A549 (cell line): ENCODE results near the gene UQCC2. TPM values are rescaled to one million over a fixed set of nuclear protein-coding genes. Genes with fewer than 3 reads are reported as not detected.

Experiments used
- ATAC-seq, 2 experiments: fragments of 200-7000 bp in 1 of 2; fragments of >200 bp in 1 of 2; cut with Nextera tagmentation in 1 of 2; cut with Tn5 transposase in 1 of 2; 3 replicates each; pipeline versions ENCODE4 v1.8.0 to v1.9.1; 2018 to 2020; ENCODE audit warnings: mild to moderate bottlenecking in 1 of 2, moderate library complexity in 1 of 2
- CTCF ChIA-PET: fragments of 300-600 bp; sonication (Branson Sonifier 250); formaldehyde crosslinking; extraction: SDS; loops from one replicate; lab custom pipeline; 2021; ENCODE audit warnings: antibody characterized with exemption, inconsistent platforms; lab: Yijun Ruan, JAX
- POLR2A ChIA-PET: fragments of 350-600 bp; formaldehyde crosslinking; extraction: SDS; loops from one replicate; lab custom pipeline; 2021; ENCODE audit warnings: antibody characterized with exemption, inconsistent platforms; lab: Yijun Ruan, JAX
- DNase-seq, 2 experiments: peaks; one replicate each; pipeline versions ENCODE4 v3.0.0 to v3.0.0-alpha.2; 2011 to 2016; ENCODE audit warnings: low read depth in 1 of 2, low spot score in 1 of 2
- FAIRE-seq: peaks from 2 replicates; lab custom pipeline; 2011; peaks lifted over from hg19 to GRCh38; lab: Jason Lieb, UNC
- H3K27ac ChIP-seq, 2 experiments: fragments of >200 bp; sonication (Bioruptor Twin); formaldehyde crosslinking; 3 replicates each; pipeline ENCODE4 v1.5.1; 2016 to 2017
- H3K4me1 ChIP-seq: fragments of >200 bp; sonication (Bioruptor Twin); formaldehyde crosslinking; 3 replicates; pipeline ENCODE4 v1.6.1; 2016
- H3K4me2 ChIP-seq: fragments of >200 bp; sonication (Bioruptor Twin); formaldehyde crosslinking; 3 replicates; pipeline ENCODE4 v1.6.1; 2016
- H3K4me3 ChIP-seq: fragments of >200 bp; sonication (Bioruptor Twin); formaldehyde crosslinking; 3 replicates; pipeline ENCODE4 v1.5.1; 2016
- H3K9me3 ChIP-seq: fragments of >200 bp; sonication (Bioruptor Twin); formaldehyde crosslinking; 3 replicates; pipeline ENCODE4 v1.6.1; 2016
- CBX2 ChIP-seq: fragments of 200-600 bp; sonication (generic); IDR thresholded peaks from 2 replicates; pipeline ENCODE4 v1.6.1; 2016; ENCODE audit warnings: low read depth, mild to moderate bottlenecking, borderline replicate concordance
- CBX8 ChIP-seq: fragments of 200-600 bp; sonication (generic); IDR thresholded peaks from 2 replicates; pipeline ENCODE4 v1.6.1; 2016
- CEBPB ChIP-seq, 2 experiments: fragments of >200 bp in 1 of 2; sonication (Bioruptor Twin) in 1 of 2; formaldehyde crosslinking in 1 of 2; IDR thresholded peaks; 2 replicates each; pipeline ENCODE4 v1.6.1; 2012 to 2016
- CHD4 ChIP-seq: fragments of 200-600 bp; sonication (generic); IDR thresholded peaks from 2 replicates; pipeline ENCODE4 v1.6.1; 2016; ENCODE audit warnings: antibody characterized with exemption, mild to moderate bottlenecking, borderline replicate concordance
- EHMT2 ChIP-seq: fragments of 200-600 bp; sonication (generic); IDR thresholded peaks from 2 replicates; pipeline ENCODE4 v1.6.1; 2016; ENCODE audit warnings: antibody characterized with exemption, low read depth, mild to moderate bottlenecking, moderate library complexity
- EP300 ChIP-seq, 2 experiments: fragments of >200 bp; sonication (Bioruptor Twin); formaldehyde crosslinking; IDR thresholded peaks; 2 replicates in 1 of 2; 3 replicates in 1 of 2; pipeline ENCODE4 v1.6.1; 2016 to 2017
- HEYL ChIP-seq: fragments of 250-450 bp; sonication (Bioruptor Pico); IDR thresholded peaks from 2 replicates; pipeline ENCODE4 v1.8.0; 2021; ENCODE audit warnings: mild to moderate bottlenecking, moderate library complexity
- HOXB5 ChIP-seq: fragments of 250-450 bp; sonication (Bioruptor Pico); IDR thresholded peaks from 2 replicates; pipeline ENCODE4 v1.5.0; 2020; ENCODE audit warnings: mild to moderate bottlenecking, moderate library complexity
- JUN ChIP-seq, 2 experiments: fragments of >200 bp; sonication (Bioruptor Twin); formaldehyde crosslinking; IDR thresholded peaks; 2 replicates in 1 of 2; 3 replicates in 1 of 2; pipeline ENCODE4 v1.6.1; 2016 to 2017
- JUNB ChIP-seq: fragments of >200 bp; sonication (Bioruptor Twin); formaldehyde crosslinking; IDR thresholded peaks from 2 replicates; pipeline ENCODE4 v1.6.1; 2016
- MAFK ChIP-seq: fragments of 450-650 bp; IDR thresholded peaks from 2 replicates; pipeline ENCODE4 v1.6.1; 2014; ENCODE audit not compliant: partially characterized antibody
- NR3C1 ChIP-seq: fragments of >200 bp; sonication (Bioruptor Twin); formaldehyde crosslinking; IDR thresholded peaks from 3 replicates; pipeline ENCODE4 v1.6.1; 2017
- PHF8 ChIP-seq: fragments of 200-600 bp; sonication (generic); IDR thresholded peaks from 2 replicates; pipeline ENCODE4 v1.6.1; 2016; ENCODE audit warnings: low read depth, mild to moderate bottlenecking, antibody characterized with exemption, moderate library complexity, borderline replicate concordance
- POLR2A ChIP-seq: IDR thresholded peaks from 2 replicates; pipeline ENCODE4 v1.6.1; 2012; ENCODE audit warnings: mild to moderate bottlenecking, low read length
- RAD21 ChIP-seq, 2 experiments: fragments of >200 bp in 1 of 2; sonication (Bioruptor Twin) in 1 of 2; formaldehyde crosslinking in 1 of 2; IDR thresholded peaks in 1 of 2; conservative IDR thresholded peaks in 1 of 2; 2 replicates in 1 of 2; 3 replicates in 1 of 2; pipeline ENCODE4 v1.6.1; 2012 to 2018; ENCODE audit warnings: inconsistent platforms in 1 of 2
- RFX5 ChIP-seq: fragments of 450-650 bp; IDR thresholded peaks from 2 replicates; pipeline ENCODE4 v1.7.1; 2014; ENCODE audit warnings: antibody characterized with exemption, mild to moderate bottlenecking, moderate library complexity
- TFCP2L1 ChIP-seq: fragments of 250-450 bp; sonication (Bioruptor Pico); IDR thresholded peaks from 2 replicates; pipeline ENCODE4 v1.5.0; 2021; ENCODE audit warnings: mild to moderate bottlenecking
- TP53 ChIP-seq: fragments of 250-450 bp; sonication (Bioruptor Pico); IDR thresholded peaks from 2 replicates; pipeline ENCODE4 v1.5.0; 2021; ENCODE audit warnings: mild to moderate bottlenecking, moderate library complexity
- ZNF302 ChIP-seq: fragments of 250-450 bp; sonication (Bioruptor Pico); IDR thresholded peaks from 2 replicates; pipeline ENCODE4 v1.9.0; 2021; ENCODE audit warnings: inconsistent platforms, mild to moderate bottlenecking, moderate library complexity
- WGBS: methylation state at CpG from one replicate; pipeline ENCODE4 v1.1.6; 2017; ENCODE audit errors: missing lambda C conversion rate; 5-methylcytosine and 5-hydroxymethylcytosine counted together
- polyA plus RNA-seq, 4 experiments: library from polyadenylated mRNA; depleted of rRNA in 3 of 4; stranded (reverse); fragments of >200 nt; fragmentation: RNase III in 1 of 4; extraction: RNeasy Plus Mini Kit Qiagen cat#74134 plus additional on column Dnase treatment in 1 of 4; gene quantifications; 2 replicates in 3 of 4; 3 replicates in 1 of 4; pipeline ENCODE4 v1.2.3, GENCODE V29; 2011 to 2017
- TF ChIP-seq, protein P1 (sequence below): IDR thresholded peaks from 2 replicates; pipeline ENCODE4 v1.6.1; 2012
- TF ChIP-seq, protein P2 (sequence below): fragments of 250-450 bp; sonication (Bioruptor Pico); IDR thresholded peaks from 2 replicates; pipeline ENCODE4 v1.5.0; 2021; ENCODE audit warnings: mild to moderate bottlenecking, moderate library complexity, borderline replicate concordance
- TF ChIP-seq, protein P3 (sequence below): fragments of 150-350 bp; IDR thresholded peaks from 2 replicates; pipeline ENCODE4 v1.6.1; 2014; ENCODE audit warnings: low read depth, mild to moderate bottlenecking, low read length

The UQCC2 gene
- polyA plus RNA-seq, 2 of the 4 experiments (the other 2 are of a cell fraction), result 65.5 to 82.0 TPM

DNA sequence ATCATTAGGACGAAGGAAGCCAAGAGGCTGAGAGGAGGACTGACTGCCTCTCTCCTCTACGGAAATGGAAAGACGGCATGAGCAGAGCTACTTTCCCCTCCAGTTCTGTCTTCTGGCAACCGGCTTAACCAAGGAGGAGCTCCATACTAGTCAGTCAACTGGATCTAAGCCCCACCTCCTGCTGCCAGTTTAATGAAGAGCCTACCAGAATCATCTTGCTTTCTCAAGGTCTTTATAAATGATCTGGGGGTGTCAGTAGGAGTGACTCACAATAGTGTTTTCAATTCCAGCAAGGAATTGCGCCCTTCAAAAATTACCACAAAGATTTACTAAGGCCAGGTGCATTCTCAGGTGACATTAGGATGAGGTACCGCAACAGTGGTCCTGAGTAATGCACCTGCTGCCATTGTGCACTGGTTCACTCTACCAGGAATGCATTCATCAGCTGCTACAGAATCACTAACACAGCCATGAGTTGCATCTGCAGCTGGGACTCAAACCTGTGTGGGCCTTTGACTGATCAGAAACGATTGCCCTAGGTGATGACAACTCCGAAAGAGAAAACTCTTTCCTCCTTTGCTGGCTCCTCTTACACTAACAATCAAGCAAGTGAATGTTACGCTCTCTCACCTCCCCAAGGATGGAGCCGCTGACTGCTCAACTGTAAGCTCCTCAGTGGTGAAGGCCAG, 2.8 kb downstream of the UQCC2 start:
- no peak overlapping the region for H3K4me3 ChIP-seq
- peaks cover 10% of the 10 kb centered on the region; the same call in 2 of the 3 replicates for H3K4me1 ChIP-seq
- no peak overlapping the region for H3K27ac ChIP-seq
- CTCF ChIA-PET, result interaction anchor here (1.0 to 12.6 kb wide), 6 partner anchors 8 to 446 kb away, joined by 3 to 177 read pairs (median 6); no protein-coding TSS in a partner anchor
- no peak for DNase-seq
- TF ChIP-seq CBX8 (no peak), POLR2A (no peak), ZNF302 (CRISPR knock-in tag) (no peak)
- ATAC-seq, result no peak
- no peak overlapping the region for H3K4me2 ChIP-seq
- H3K9me3 ChIP-seq, result no peaks in the 10 kb centered on the region
- WGBS, result 94% methylated on average over 10 of the region's 10 CpGs
- POLR2A ChIA-PET, result no interaction called here
- no peak for FAIRE-seq

DNA sequence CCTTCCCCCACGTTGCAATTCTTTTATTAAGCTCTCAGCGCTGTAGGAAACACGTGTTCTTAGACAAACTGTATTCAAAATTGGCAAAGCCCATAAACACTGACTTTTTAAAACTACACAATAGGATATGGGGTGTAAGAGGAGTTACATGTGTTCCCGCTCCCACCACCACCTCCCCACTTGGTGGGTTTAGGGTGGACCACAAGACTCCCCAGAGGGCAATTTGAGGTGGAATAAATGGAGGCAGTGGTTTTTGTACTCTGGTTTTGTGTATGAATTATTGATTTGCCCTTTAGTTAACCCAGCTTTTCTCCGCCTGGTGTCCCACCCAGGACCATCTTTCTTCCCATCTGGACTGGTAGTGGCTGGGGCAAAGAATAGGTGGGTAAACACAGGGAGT, 3.7 kb downstream of the UQCC2 start:
- no peaks in the 10 kb centered on the region for H3K9me3 ChIP-seq
- TF ChIP-seq JUN (IDR thresholded peaks at IDR 0.05), result no peak
- no peak for TF ChIP-seq TP53 (CRISPR knock-in tag)
- TF ChIP-seq CBX2, result no peak
- no peak for TF ChIP-seq NR3C1
- no peak for TF ChIP-seq HOXB5 (CRISPR knock-in tag)
- no peak for TF ChIP-seq PHF8
- no peak for TF ChIP-seq RFX5
- H3K27ac ChIP-seq, result no peak overlapping the region
- 93% methylated on average over 5 of the region's 5 CpGs for WGBS
- CTCF ChIA-PET, result interaction anchor here (1.0 to 12.6 kb wide), 5 partner anchors 7 to 125 kb away, joined by 3 to 177 read pairs (median 8); no protein-coding TSS in a partner anchor
- DNase-seq (no peak), FAIRE-seq (no peak), ATAC-seq (no peak)
- H3K4me2 ChIP-seq, result no peak overlapping the region
- H3K4me3 ChIP-seq, result no peak overlapping the region
- POLR2A ChIA-PET, result no interaction called here
- peaks cover 10% of the 10 kb centered on the region; the same call in 2 of the 3 replicates for H3K4me1 ChIP-seq

DNA sequence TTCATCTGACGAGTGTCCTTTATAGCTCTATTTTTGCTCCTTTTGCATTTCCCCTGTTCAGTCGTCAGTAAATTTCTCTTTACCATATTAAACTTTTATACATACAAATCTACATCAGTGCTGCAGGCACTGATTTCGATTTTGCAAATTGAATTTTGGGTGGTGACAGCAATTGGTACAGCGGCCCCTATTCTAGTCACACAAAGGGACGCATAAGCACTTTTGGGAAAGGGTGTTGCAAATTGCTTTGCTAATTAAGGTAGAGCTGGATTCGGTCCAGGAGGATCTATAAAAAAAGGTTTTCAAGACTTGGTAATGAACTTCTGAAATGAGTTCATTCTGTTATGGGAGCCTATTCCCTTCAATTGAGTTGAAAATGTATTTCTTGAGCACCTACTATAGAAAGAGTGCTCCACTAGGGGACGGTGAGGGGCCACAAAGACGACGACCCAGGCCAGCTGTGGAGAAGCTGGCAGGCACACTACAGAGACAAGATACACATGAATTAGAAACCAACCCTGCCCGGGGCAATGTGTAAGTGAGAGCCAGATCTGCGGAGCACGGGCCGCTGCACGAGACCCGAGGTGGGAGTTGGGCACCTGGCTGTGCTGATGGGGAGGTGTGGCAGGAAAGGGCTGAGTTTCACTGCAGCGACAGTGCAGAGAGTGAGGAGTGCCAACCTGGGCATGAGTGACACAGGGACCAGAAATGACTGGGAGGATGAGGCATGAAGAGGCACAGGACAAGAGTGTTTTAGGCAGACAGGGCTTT, 5.4 kb downstream of the UQCC2 start:
- peaks cover 10% of the 10 kb centered on the region; the same call in 2 of the 3 replicates for H3K4me1 ChIP-seq
- POLR2A ChIA-PET, result no interaction called here
- H3K27ac ChIP-seq, result no peak overlapping the region
- TF ChIP-seq CEBPB (IDR thresholded peaks at IDR 0.05) (no peak), MAFK (no peak), EP300 (IDR thresholded peaks at IDR 0.05) (no peak), CHD4 (no peak), RAD21 (conservative IDR thresholded peaks at IDR 0.05 in 1 of 2, IDR thresholded peaks at IDR 0.05 in 1 of 2) (no peak), HEYL (CRISPR knock-in tag) (no peak), TFCP2L1 (CRISPR knock-in tag) (no peak), JUN (IDR thresholded peaks at IDR 0.05) (no peak), JUNB (no peak), RFX5 (no peak), EHMT2 (no peak), CBX8 (no peak)
- TF ChIP-seq, protein P1, sequence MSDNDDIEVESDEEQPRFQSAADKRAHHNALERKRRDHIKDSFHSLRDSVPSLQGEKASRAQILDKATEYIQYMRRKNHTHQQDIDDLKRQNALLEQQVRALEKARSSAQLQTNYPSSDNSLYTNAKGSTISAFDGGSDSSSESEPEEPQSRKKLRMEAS, result no peak
- TF ChIP-seq, protein P2, sequence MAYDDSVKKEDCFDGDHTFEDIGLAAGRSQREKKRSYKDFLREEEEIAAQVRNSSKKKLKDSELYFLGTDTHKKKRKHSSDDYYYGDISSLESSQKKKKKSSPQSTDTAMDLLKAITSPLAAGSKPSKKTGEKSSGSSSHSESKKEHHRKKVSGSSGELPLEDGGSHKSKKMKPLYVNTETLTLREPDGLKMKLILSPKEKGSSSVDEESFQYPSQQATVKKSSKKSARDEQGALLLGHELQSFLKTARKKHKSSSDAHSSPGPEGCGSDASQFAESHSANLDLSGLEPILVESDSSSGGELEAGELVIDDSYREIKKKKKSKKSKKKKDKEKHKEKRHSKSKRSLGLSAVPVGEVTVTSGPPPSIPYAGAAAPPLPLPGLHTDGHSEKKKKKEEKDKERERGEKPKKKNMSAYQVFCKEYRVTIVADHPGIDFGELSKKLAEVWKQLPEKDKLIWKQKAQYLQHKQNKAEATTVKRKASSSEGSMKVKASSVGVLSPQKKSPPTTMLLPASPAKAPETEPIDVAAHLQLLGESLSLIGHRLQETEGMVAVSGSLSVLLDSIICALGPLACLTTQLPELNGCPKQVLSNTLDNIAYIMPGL (CRISPR knock-in tag), result no peak
- TF ChIP-seq, protein P3, sequence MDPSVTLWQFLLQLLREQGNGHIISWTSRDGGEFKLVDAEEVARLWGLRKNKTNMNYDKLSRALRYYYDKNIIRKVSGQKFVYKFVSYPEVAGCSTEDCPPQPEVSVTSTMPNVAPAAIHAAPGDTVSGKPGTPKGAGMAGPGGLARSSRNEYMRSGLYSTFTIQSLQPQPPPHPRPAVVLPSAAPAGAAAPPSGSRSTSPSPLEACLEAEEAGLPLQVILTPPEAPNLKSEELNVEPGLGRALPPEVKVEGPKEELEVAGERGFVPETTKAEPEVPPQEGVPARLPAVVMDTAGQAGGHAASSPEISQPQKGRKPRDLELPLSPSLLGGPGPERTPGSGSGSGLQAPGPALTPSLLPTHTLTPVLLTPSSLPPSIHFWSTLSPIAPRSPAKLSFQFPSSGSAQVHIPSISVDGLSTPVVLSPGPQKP, result no peak
- no peaks in the 10 kb centered on the region for H3K9me3 ChIP-seq
- ATAC-seq (no peak), FAIRE-seq (no peak), DNase-seq (no peak)
- H3K4me2 ChIP-seq, result no peak overlapping the region
- 82% methylated on average over 15 of the region's 16 CpGs for WGBS
- no peak overlapping the region for H3K4me3 ChIP-seq
- CTCF ChIA-PET, result interaction anchor here (0.9 to 12.6 kb wide), 2 partner anchors 39 to 118 kb away, joined by 3 to 177 read pairs; no protein-coding TSS in a partner anchor
